Karpas-422 (cell line): Measurements from ENCODE around the gene AFAP1L2. TPM values are rescaled to one million over a fixed set of nuclear protein-coding genes. Genes with fewer than 3 reads are reported as not detected.

Source experiments
- DNase-seq: peaks from one replicate; pipeline ENCODE4 v3.0.0-alpha.2; 2015
- H2AFZ ChIP-seq: fragments of 200-600 bp; sonication (generic); 2 replicates; pipeline ENCODE4 v1.6.1; 2014; ENCODE audit warnings: antibody characterized with exemption, low read length, mixed read lengths
- H3K27ac ChIP-seq: fragments of 200-600 bp; sonication (generic); 2 replicates; pipeline ENCODE4 v1.5.1; 2014; ENCODE audit warnings: mild to moderate bottlenecking, low read length, moderate library complexity
- H3K27me3 ChIP-seq: fragments of 200-600 bp; sonication (generic); 2 replicates; pipeline ENCODE4 v1.6.1; 2014; ENCODE audit warnings: low read length, mixed read lengths
- H3K36me3 ChIP-seq: fragments of 200-600 bp; sonication (generic); 2 replicates; pipeline ENCODE4 v1.6.1; 2014; ENCODE audit warnings: low read length, mixed read lengths; ENCODE audit not compliant: insufficient read depth
- H3K4me1 ChIP-seq: fragments of 200-600 bp; sonication (generic); 2 replicates; pipeline ENCODE4 v1.6.1; 2014; ENCODE audit warnings: mild to moderate bottlenecking, low read length, mixed read lengths
- H3K4me2 ChIP-seq: fragments of 200-600 bp; sonication (generic); 2 replicates; pipeline ENCODE4 v1.6.1; 2014; ENCODE audit warnings: low read length, low read depth, mild to moderate bottlenecking; ENCODE audit not compliant: poor library complexity, severe bottlenecking
- H3K4me3 ChIP-seq: fragments of 200-600 bp; sonication (generic); 2 replicates; pipeline ENCODE4 v1.5.1; 2014; ENCODE audit warnings: mild to moderate bottlenecking, antibody characterized with exemption, low read length, mixed read lengths
- H3K79me2 ChIP-seq: fragments of 200-600 bp; sonication (generic); 2 replicates; pipeline ENCODE4 v1.6.1; 2014; ENCODE audit warnings: mild to moderate bottlenecking, low read length, mixed read lengths
- H3K9ac ChIP-seq: fragments of 200-600 bp; sonication (generic); 2 replicates; pipeline ENCODE4 v1.6.0; 2014; ENCODE audit warnings: low read length
- H3K9me2 ChIP-seq: fragments of 200-600 bp; sonication (generic), shearing (Covaris generic); replicated peaks from 2 replicates; pipeline ENCODE4 v1.6.0; 2014; ENCODE audit warnings: mild to moderate bottlenecking, low read length, moderate library complexity; ENCODE audit not compliant: insufficient read depth
- H3K9me3 ChIP-seq: fragments of 300-700, 200-600 bp; sonication (generic); 2 replicates; pipeline ENCODE4 v1.6.1; 2014; ENCODE audit warnings: low read length, mixed read lengths
- H4K20me1 ChIP-seq: fragments of 200-600 bp; sonication (generic); 2 replicates; pipeline ENCODE4 v1.6.1; 2014; ENCODE audit warnings: mild to moderate bottlenecking, antibody characterized with exemption, low read length, low read depth; ENCODE audit not compliant: insufficient read depth
- total RNA-seq: library from RNA; depleted of rRNA; stranded (reverse); fragments of >200 nt; shearing (Covaris generic); gene quantifications from 2 replicates; pipeline ENCODE4 v1.2.3, GENCODE V29; 2014; ENCODE audit warnings: low replicate concordance

AFAP1L2 gene
- total RNA-seq, 1 experiment from 2014 or later = 2.0 TPM

GRCh38 chr10:114347791-114348190 is 56.5 kb downstream of the AFAP1L2 start:
- no peaks in the 10 kb centered on the region for H3K9me2 ChIP-seq
- no peaks in the 10 kb centered on the region for H3K27me3 ChIP-seq
- no peaks in the 10 kb centered on the region for H3K79me2 ChIP-seq
- H2AFZ ChIP-seq = no peak overlapping the region
- DNase-seq = no peak
- no peaks in the 10 kb centered on the region for H3K36me3 ChIP-seq
- H3K9ac ChIP-seq = no peak overlapping the region
- no peaks in the 10 kb centered on the region for H3K4me1 ChIP-seq
- no peaks in the 10 kb centered on the region for H3K9me3 ChIP-seq
- H3K4me2 ChIP-seq = no peak overlapping the region
- no peaks in the 10 kb centered on the region for H4K20me1 ChIP-seq
- H3K4me3 ChIP-seq = no peak overlapping the region
- H3K27ac ChIP-seq = no peak overlapping the region

- no peaks in the 10 kb centered on the region for H3K4me1 ChIP-seq
- no peaks in the 10 kb centered on the region for H3K36me3 ChIP-seq
- DNase-seq = no peak
- H3K9me3 ChIP-seq = no peaks in the 10 kb centered on the region
- no peak overlapping the region for H3K27ac ChIP-seq
- H2AFZ ChIP-seq = no peak overlapping the region
- no peak overlapping the region for H3K4me2 ChIP-seq
- no peaks in the 10 kb centered on the region for H3K79me2 ChIP-seq
- no peaks in the 10 kb centered on the region for H3K27me3 ChIP-seq
- H3K9me2 ChIP-seq = no peaks in the 10 kb centered on the region
- H3K4me3 ChIP-seq = no peak overlapping the region
- H3K9ac ChIP-seq = no peak overlapping the region
- no peaks in the 10 kb centered on the region for H4K20me1 ChIP-seq
Observed at GRCh38 chr10:114347241-114347640, 57.1 kb downstream of the AFAP1L2 start.

GRCh38 chr10:114346176-114347031 is 57.9 kb downstream of the AFAP1L2 start:
- DNase-seq = no peak
- no peak overlapping the region for H3K9ac ChIP-seq
- no peaks in the 10 kb centered on the region for H3K27me3 ChIP-seq
- H2AFZ ChIP-seq = no peak overlapping the region
- no peak overlapping the region for H3K4me3 ChIP-seq
- no peaks in the 10 kb centered on the region for H3K36me3 ChIP-seq
- H3K9me3 ChIP-seq = no peaks in the 10 kb centered on the region
- no peak overlapping the region for H3K4me2 ChIP-seq
- H3K79me2 ChIP-seq = no peaks in the 10 kb centered on the region
- no peaks in the 10 kb centered on the region for H3K9me2 ChIP-seq
- no peaks in the 10 kb centered on the region for H4K20me1 ChIP-seq
- H3K27ac ChIP-seq = no peak overlapping the region
- H3K4me1 ChIP-seq = no peaks in the 10 kb centered on the region

- Histone ChIP-seq H3K9ac (no peak overlapping the region), H3K27ac (no peak overlapping the region), H3K9me2 (no peaks in the 10 kb centered on the region), H3K79me2 (no peaks in the 10 kb centered on the region), H4K20me1 (no peaks in the 10 kb centered on the region), H3K4me1 (no peaks in the 10 kb centered on the region), H3K4me2 (no peak overlapping the region), H3K27me3 (no peaks in the 10 kb centered on the region), H3K36me3 (no peaks in the 10 kb centered on the region), H2AFZ (no peak overlapping the region), H3K9me3 (no peaks in the 10 kb centered on the region), H3K4me3 (no peak overlapping the region)
- no peak for DNase-seq
Observed at GRCh38 chr10:114345701-114346100, 58.6 kb downstream of the AFAP1L2 start.

- Histone ChIP-seq H3K4me2 (no peak overlapping the region), H3K4me1 (no peaks in the 10 kb centered on the region), H3K9ac (no peak overlapping the region), H3K36me3 (no peaks in the 10 kb centered on the region), H3K79me2 (no peaks in the 10 kb centered on the region), H3K27ac (no peak overlapping the region), H3K4me3 (no peak overlapping the region), H3K27me3 (no peaks in the 10 kb centered on the region), H2AFZ (no peak overlapping the region), H3K9me3 (no peaks in the 10 kb centered on the region), H4K20me1 (no peaks in the 10 kb centered on the region), H3K9me2 (no peaks in the 10 kb centered on the region)
- DNase-seq = no peak
Observed at GRCh38 chr10:114343623-114344505, 60.4 kb downstream of the AFAP1L2 start.

- no peak overlapping the region for H3K9ac ChIP-seq
- H3K36me3 ChIP-seq = no peaks in the 10 kb centered on the region
- H3K4me3 ChIP-seq = no peak overlapping the region
- no peaks in the 10 kb centered on the region for H3K9me3 ChIP-seq
- H4K20me1 ChIP-seq = no peaks in the 10 kb centered on the region
- no peak overlapping the region for H2AFZ ChIP-seq
- H3K4me1 ChIP-seq = no peaks in the 10 kb centered on the region
- no peak overlapping the region for H3K27ac ChIP-seq
- no peak overlapping the region for H3K4me2 ChIP-seq
- DNase-seq = no peak
- H3K27me3 ChIP-seq = no peaks in the 10 kb centered on the region
- H3K9me2 ChIP-seq = no peaks in the 10 kb centered on the region
- H3K79me2 ChIP-seq = no peaks in the 10 kb centered on the region
Observed at GRCh38 chr10:114342976-114343375, 61.3 kb downstream of the AFAP1L2 start.

GRCh38 chr10:114340816-114341215 is 63.5 kb downstream of the AFAP1L2 start:
- H3K9me3 ChIP-seq = no peaks in the 10 kb centered on the region
- H3K4me2 ChIP-seq = no peak overlapping the region
- no peaks in the 10 kb centered on the region for H3K4me1 ChIP-seq
- H3K27me3 ChIP-seq = no peaks in the 10 kb centered on the region
- H2AFZ ChIP-seq = no peak overlapping the region
- H3K9ac ChIP-seq = no peak overlapping the region
- H3K27ac ChIP-seq = no peak overlapping the region
- no peak for DNase-seq
- no peaks in the 10 kb centered on the region for H4K20me1 ChIP-seq
- no peak overlapping the region for H3K4me3 ChIP-seq
- H3K79me2 ChIP-seq = no peaks in the 10 kb centered on the region
- no peaks in the 10 kb centered on the region for H3K36me3 ChIP-seq
- H3K9me2 ChIP-seq = no peaks in the 10 kb centered on the region
